ENCODE data around the gene STX12. TPM values are rescaled to one million over a fixed set of nuclear protein-coding genes. Genes with fewer than 3 reads are reported as not detected.
"Not testable (repeated sequence)": the region's sequence is repeated elsewhere in the genome, so short reads cannot be mapped to it uniquely, and the experiment has no call there.

STX12 gene
- total RNA-seq, 1 experiment from 2014 or later: 24.3 TPM

- DNase-seq (ENCODE audit: low spot score): peak; percentile 93
These were observed 57.8 kb downstream of the STX12 start, which contains the start of gene PPP1R8 for GRCh38 chr1:27830621-27831440. TSS of gene PPP1R8 (plus strand) at chr1:27830782. CDS start at chr1:27830836, 54 bp downstream.

DNA sequence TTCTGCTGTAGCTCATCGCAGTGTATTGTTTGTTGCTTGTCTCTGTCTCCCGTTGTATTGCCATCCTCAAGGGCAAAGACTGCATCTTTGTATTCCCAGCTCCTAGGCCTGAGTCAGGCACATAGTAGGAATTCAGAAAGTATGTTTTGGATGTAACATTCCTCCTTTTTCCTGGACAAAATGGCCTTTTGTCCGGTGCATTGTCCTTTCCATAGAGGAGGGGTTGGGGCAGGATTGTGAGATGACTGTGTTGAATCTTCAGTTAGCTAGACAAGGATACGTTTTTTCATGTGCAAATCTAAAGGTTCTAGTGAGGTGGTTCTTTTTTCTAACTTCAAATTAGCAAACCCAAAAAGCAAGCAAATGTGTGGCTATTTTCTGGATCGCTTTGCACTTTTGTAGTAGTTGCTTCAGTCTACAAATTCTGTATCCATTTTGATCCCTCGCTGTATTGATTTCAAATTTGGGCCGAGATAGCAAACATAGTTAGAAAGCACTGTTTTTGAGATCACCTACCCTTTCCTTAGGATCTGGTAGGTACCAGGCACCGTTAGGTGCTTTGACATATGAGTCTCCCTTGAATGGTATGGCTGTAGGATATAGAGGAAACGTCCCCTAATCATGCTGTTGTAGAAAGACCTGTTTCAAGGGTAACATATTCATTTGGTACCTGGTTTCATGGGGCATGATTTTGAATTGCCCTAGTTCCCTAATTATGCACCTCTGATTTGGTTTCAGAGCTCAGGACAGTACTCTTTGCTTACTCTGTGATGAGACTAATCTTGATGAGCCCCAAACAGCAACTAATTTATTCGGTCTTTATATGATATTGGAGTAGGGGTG lies 58.8 kb downstream of the STX12 start:
- DNase-seq (ENCODE audit: low spot score): no peak

DNA sequence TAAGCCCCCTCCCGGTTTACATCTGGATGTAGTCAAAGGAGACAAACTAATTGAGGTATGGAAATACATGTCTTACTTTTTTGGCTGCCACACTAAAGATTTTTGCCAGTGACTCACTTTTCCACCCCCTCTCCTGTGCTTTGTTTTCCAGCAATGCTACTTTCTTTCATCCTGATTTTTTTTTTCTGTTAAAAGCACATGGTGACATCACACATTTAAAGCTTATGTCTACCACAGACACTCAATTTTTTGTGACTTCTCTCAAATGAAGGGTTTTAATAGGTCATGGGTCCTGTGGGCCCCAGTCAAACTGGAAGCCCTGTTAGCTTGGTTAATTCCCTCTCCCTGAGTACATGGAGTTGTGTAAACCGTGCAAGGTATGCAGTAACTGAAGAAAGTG lies 59.7 kb downstream of the STX12 start:
- DNase-seq (ENCODE audit: low spot score): no peak

DNA sequence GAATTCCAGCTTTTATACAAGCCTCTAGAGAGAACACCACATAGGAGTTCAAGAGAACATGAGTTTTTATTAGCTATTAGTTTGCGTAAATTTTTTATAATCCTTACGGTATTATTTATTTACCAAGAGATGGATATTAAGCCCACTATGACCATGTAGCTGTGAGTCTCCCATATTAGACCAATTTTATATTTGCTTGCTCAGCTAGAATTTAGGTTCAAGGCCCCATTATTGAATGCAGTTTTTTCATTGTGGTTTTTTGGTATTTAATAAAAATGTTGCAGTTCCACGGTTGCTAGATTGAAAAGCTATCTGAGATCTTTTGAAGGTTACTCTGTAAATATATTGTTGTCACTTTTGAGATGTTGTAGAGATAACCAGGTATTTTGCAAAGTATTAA lies 60.5 kb downstream of the STX12 start:
- DNase-seq (ENCODE audit: low spot score): no peak

GRCh38 chr1:27835046-27835445 lies 62.0 kb downstream of the STX12 start:
- no peak for DNase-seq (ENCODE audit: low spot score)

- DNase-seq (ENCODE audit: low spot score): no peak
These were observed 62.5 kb downstream of the STX12 start for GRCh38 chr1:27835501-27835900.

GRCh38 chr1:27849951-27850350 lies 76.9 kb downstream of the STX12 start:
- no peak for DNase-seq (ENCODE audit: low spot score)

DNA sequence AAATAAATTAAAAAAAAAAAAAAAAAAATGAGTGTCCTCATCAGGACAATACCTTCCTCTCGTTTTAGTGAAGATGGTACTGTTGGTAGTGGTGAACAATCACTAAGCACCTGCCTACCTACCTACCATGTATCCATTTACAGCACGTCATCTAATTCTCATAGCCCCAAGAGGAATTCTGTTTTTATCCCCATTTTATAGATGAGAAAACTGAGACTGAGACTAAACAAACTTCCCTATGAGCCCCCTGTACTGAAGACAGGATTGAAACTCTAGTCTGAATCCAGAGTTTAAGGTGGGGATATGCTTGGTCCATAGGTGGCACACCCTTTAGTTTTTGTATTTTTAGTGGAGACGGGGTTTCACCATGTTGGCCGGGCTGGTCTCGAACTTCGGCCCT lies 82.1 kb downstream of the STX12 start:
- DNase-seq (ENCODE audit: low spot score): no peak

DNA sequence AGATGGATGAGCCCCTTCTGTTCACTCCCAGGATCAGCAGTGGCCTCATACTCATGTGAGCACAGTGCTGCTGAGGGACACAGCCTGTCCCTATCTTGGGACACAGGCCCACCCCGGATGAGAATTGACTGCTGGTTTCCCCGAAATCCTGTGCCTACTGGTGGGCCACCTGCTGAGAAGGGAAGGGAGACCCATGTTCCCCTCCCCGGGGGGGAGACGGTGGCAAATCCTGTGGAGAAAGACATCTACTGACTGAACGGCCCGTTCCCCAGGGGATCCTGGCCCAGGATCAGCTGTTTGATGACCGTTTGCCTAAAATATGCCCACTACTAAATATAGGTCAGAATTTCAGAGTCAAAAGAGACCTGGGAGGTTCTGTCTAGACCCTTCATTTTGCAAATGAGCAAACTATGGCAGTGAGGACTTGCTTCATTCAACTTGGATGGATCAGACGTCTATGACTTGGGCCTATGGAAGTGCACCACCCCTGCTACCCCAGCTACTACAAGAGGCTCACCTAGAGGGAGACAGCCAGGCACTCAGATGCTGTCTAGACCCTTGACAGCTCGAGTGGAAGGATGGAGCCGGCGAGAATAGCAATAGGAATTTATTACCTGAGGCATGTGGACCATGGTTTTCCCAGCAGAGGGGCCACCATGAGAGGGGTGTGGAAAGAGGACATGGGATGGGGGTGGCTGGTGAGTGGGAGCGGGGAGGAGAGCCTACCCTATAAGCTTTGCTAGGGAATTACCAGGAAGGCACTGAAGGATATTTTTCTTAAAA lies 83.7 kb downstream of the STX12 start:
- DNase-seq (ENCODE audit: low spot score): no peak

- not testable (repeated sequence) for DNase-seq (ENCODE audit: low spot score)
These were observed 84.5 kb downstream of the STX12 start for GRCh38 chr1:27857552-27857951.

GRCh38 chr1:27858072-27858948 lies 85.3 kb downstream of the STX12 start:
- peak; percentile 69 for DNase-seq (ENCODE audit: low spot score)

DNA sequence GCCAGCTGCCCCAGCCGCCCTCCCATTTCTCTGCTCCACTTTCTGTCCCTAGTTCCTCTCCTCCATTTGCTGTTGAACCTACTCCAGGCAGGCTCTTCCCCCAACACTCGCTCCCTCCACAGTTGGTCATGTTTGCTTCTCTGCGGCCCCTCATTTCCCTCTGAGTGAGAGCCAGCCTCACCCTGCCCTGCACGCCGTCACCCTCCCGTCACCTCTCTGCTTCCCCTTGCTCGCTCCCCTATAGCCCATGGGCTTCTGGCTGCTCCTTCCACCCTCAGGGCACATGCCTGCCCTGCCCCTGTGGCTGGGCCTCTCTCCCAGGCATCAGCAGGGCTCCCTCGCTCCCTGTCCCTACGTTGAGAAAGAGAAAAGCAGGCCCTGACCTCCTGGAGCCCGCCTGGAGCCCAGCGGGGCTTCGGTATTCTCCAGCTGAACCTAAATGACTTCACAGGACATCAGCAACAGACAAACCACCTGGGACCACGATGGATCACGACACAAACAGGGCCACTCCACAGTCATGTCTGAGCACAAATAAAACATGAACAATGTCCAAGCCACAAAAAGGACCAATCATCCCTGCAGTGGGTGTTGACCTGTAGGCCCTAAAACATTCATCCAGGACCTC lies 86.0 kb downstream of the STX12 start:
- no peak for DNase-seq (ENCODE audit: low spot score)

GRCh38 chr1:27861436-27861835 lies 88.4 kb downstream of the STX12 start:
- no peak for DNase-seq (ENCODE audit: low spot score)

GRCh38 chr1:27862004-27862403 lies 89.0 kb downstream of the STX12 start:
- no peak for DNase-seq (ENCODE audit: low spot score)

- DNase-seq (ENCODE audit: low spot score): peak; percentile 75
These were observed 89.9 kb downstream of the STX12 start for GRCh38 chr1:27862671-27863537.

DNA sequence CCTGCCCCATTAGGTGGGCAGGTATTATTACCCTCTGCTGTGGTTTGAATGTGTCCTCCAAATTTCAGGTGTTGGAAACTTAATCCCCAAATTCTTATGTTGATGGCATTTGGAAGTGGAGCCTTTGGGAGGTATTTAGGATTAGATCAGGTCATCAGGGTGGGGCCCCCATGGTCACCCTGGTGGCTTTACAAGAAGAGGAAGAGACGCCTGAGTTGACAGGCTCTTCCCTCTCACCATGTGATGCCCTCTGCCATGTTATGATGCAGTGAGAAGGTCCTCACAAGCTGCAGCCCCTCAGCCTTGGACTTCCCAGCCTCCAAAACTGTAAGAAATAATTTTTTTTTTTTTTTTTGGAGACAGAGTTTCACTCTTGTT lies 90.5 kb downstream of the STX12 start:
- DNase-seq (ENCODE audit: low spot score): no peak

DNA sequence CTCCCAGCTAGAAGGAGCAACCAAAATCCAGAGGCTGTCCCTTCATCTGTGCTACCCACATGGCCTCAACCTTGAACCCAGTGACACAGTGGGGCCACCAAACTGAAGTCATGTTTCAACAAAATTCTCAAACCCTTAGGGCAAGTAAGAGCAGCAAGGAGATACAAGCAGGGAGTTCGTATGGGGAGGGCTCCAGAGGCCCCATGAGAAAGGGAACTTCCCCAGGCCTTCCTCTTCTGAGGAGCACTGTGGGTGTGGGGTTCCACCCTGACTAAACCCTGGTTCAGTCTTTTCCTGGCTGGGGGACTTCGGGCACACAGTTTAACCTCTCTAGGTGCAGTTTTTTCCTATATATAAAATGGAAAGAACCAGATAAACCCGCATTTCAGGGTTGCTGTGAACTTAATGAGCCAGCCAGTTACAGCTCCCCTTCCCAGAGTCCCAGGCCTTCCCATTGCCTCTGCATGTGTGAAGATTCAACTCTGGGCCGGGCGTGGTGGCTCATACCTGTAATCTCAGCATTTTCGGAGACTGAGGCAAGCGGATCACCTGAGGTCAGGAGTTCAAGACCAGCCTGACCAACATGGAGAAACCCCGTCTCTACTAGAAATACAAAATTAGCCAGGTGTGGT lies 91.4 kb downstream of the STX12 start:
- no peak for DNase-seq (ENCODE audit: low spot score)

DNA sequence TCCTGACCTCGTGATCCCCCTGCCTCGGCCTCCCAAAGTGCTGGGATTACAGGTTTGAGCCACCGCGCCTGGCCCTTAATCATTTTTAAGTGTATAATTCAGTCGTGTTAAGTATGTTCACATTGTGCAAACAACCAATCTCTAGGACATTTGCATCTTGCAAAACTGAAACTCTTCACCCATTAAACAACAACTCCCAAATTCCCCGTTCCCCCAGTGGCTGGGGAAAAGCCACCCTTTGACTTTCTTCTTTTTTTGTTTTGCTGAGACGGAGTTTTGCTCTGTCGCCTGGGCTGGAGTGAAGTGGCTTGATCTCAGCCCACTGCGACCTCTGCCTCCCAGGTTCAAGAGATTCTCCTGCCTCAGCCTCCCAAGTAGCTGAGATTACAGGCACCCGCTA lies 92.8 kb downstream of the STX12 start:
- DNase-seq (ENCODE audit: low spot score): no peak

GRCh38 chr1:27868556-27868931 lies 95.5 kb downstream of the STX12 start:
- DNase-seq (ENCODE audit: low spot score): no peak

Data from H4 (cell line).